Mesendoderm (in vitro differentiated cells): ENCODE data around the gene DCAF10.

Experiments used
- DNase-seq: peaks from one replicate; pipeline ENCODE4 v3.0.0; 2013
- H2AK5ac ChIP-seq: 2 replicates; pipeline ENCODE4 v1.6.1; 2013; ENCODE audit warnings: low read length, inconsistent platforms
- H2BK120ac ChIP-seq: 2 replicates; pipeline ENCODE4 v1.6.1; 2013; ENCODE audit warnings: low read depth, mild to moderate bottlenecking, low read length, moderate library complexity, mixed read lengths
- H2BK15ac ChIP-seq: replicated peaks from 2 replicates; pipeline ENCODE4 v1.6.1; 2013; ENCODE audit warnings: low read depth, mild to moderate bottlenecking, moderate library complexity
- H2BK5ac ChIP-seq: 2 replicates; pipeline ENCODE4 v1.6.1; 2013; ENCODE audit warnings: low read length, inconsistent platforms
- H3K18ac ChIP-seq: 2 replicates; pipeline ENCODE4 v1.6.1; 2013; ENCODE audit warnings: mild to moderate bottlenecking, low read length, mixed read lengths
- H3K23ac ChIP-seq: one replicate; pipeline ENCODE4 v1.6.1; 2013; ENCODE audit warnings: low read length
- H3K27ac ChIP-seq: 2 replicates; pipeline ENCODE4 v1.5.1; 2013; ENCODE audit warnings: low read depth, mild to moderate bottlenecking, inconsistent platforms, low read length, moderate library complexity
- H3K27me3 ChIP-seq: 2 replicates; pipeline ENCODE4 v1.6.1; 2013; ENCODE audit warnings: low read length, control low read depth, mild to moderate bottlenecking, inconsistent platforms; ENCODE audit not compliant: insufficient read depth, poor library complexity
- H3K36me3 ChIP-seq: 2 replicates; pipeline ENCODE4 v1.6.1; 2013; ENCODE audit warnings: low read length, inconsistent platforms; ENCODE audit not compliant: control insufficient read depth, insufficient read depth
- H3K4ac ChIP-seq: one replicate; pipeline ENCODE4 v1.6.1; 2013; ENCODE audit warnings: low read depth, mild to moderate bottlenecking, low read length, moderate library complexity
- H3K4me1 ChIP-seq: 2 replicates; pipeline ENCODE4 v1.6.1; 2013; ENCODE audit warnings: low read depth, low read length, inconsistent platforms; ENCODE audit not compliant: control insufficient read depth
- H3K4me2 ChIP-seq: 2 replicates; pipeline ENCODE4 v1.6.1; 2013; ENCODE audit warnings: low read length
- H3K4me3 ChIP-seq: 2 replicates; pipeline ENCODE4 v1.5.1; 2013; ENCODE audit warnings: mild to moderate bottlenecking, low read length
- H3K56ac ChIP-seq: one replicate; pipeline ENCODE4 v1.6.1; 2013; ENCODE audit warnings: low read length
- H3K79me1 ChIP-seq: 2 replicates; pipeline ENCODE4 v1.6.1; 2013; ENCODE audit warnings: low read length, inconsistent platforms
- H3K79me2 ChIP-seq: 2 replicates; pipeline ENCODE4 v1.6.1; 2013; ENCODE audit warnings: mild to moderate bottlenecking, low read length; ENCODE audit not compliant: control insufficient read depth, insufficient read depth
- H3K9ac ChIP-seq: 2 replicates; pipeline ENCODE4 v1.6.1; 2013; ENCODE audit warnings: low read length, inconsistent platforms
- H4K5ac ChIP-seq: one replicate; pipeline ENCODE4 v1.6.1; 2013; ENCODE audit warnings: low read length
- H4K8ac ChIP-seq: one replicate; pipeline ENCODE4 v1.6.1; 2013; ENCODE audit warnings: low read depth, mild to moderate bottlenecking, control low read depth, low read length, moderate library complexity
- WGBS: extraction: QIAGEN DNeasy Blood & Tissue Kit; methylation state at CpG from one replicate; pipeline ENCODE4 v1.1.7; 2013; ENCODE audit warnings: low lambda C conversion rate, missing lambda C conversion rate; ENCODE audit not compliant: insufficient coverage; ENCODE audit errors: extremely low coverage; 5-methylcytosine and 5-hydroxymethylcytosine counted together

DCAF10 gene

DNA sequence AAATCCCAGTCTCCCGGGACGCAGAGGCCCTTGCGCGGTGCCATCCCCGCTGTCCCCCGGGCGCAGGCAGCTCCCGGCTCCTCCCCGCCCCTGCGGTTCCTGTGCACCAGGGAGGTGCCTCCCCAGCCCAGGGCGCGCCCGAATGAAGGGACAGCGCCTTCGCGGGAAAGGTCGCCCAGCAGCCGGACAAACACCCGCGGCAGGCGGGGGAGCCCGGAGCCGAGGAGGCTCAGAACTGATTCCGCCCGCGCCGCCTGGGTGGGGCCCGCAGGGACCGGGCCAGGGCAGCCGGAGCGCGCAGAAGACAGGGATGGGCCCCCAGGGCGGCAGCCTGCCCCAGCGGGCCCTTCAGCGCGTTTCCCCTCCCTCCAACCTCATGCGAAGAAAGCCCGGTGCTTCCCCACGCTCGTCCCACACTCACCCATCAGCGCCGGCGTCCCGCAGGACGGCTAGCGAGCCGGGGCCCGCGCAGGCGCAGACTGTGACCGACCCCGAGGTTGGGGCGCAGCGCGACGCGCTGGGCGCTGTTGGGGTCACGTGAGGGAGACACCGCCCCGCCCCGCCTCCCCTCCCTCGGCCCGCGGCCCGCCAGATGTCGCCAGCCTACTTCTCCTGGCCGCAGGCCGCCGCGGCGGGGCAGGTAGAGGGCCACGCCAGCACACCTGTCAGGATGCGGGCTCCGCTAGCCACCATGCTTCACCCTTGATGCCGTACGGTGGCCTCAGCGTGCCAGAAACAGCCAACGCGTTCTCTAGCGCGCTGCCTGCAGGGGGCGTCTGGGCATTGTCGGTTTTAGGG is 103.2 kb downstream of the DCAF10 start, which contains the start of gene SLC25A51:
Gene SLC25A51 (minus strand): TSS at position 481 of the 798 bp plus-strand sequence. CDS start 15,577 bp downstream, outside the sequence.
- no peak within 1 kb of the TSS for H4K5ac ChIP-seq
- H2AK5ac ChIP-seq = no peak within 1 kb of the TSS
- no peak within 1 kb of the TSS for H3K23ac ChIP-seq
- peak within 1 kb of the TSS; percentile 87 for H3K4me3 ChIP-seq
- H3K79me2 ChIP-seq = no peaks in the 10 kb centered on the region
- no peaks in the 10 kb centered on the region for H3K27me3 ChIP-seq
- peak within 1 kb of the TSS; percentile 50 for H3K4ac ChIP-seq
- WGBS = no CpG with 5 or more reads among the region's 84 CpGs
- DNase-seq = peak; percentile 96
- H3K36me3 ChIP-seq = no peaks in the 10 kb centered on the region
- H4K8ac ChIP-seq = no peak within 1 kb of the TSS
- H3K9ac ChIP-seq = peak within 1 kb of the TSS; percentile 58
- H2BK15ac ChIP-seq = no peak within 1 kb of the TSS
- peak within 1 kb of the TSS; percentile 52 for H3K18ac ChIP-seq
- H3K79me1 ChIP-seq = no peaks in the 10 kb centered on the region
- peak within 1 kb of the TSS; percentile 28 for H2BK5ac ChIP-seq
- peak within 1 kb of the TSS; percentile 78 for H3K4me2 ChIP-seq
- no peak within 1 kb of the TSS for H2BK120ac ChIP-seq
- peak within 1 kb of the TSS; percentile 95 for H3K56ac ChIP-seq
- H3K27ac ChIP-seq = peak within 1 kb of the TSS; percentile 71
- H3K4me1 ChIP-seq = peaks cover 6% of the 10 kb centered on the region

- Histone ChIP-seq H3K9ac (peak overlapping the region; percentile 58), H3K36me3 (no peaks in the 10 kb centered on the region), H2AK5ac (no peak overlapping the region), H3K27ac (no peak overlapping the region), H3K4me2 (peak overlapping the region; percentile 78), H3K79me2 (no peaks in the 10 kb centered on the region), H3K4me1 (peaks cover 6% of the 10 kb centered on the region), H2BK15ac (no peak overlapping the region), H3K27me3 (no peaks in the 10 kb centered on the region), H4K8ac (no peak overlapping the region), H3K23ac (no peak overlapping the region), H3K79me1 (no peaks in the 10 kb centered on the region), H3K4ac (peak overlapping the region; percentile 50), H3K4me3 (peak overlapping the region; percentile 87), H3K18ac (no peak overlapping the region), H3K56ac (peak overlapping the region; percentile 95), H2BK5ac (no peak overlapping the region), H4K5ac (no peak overlapping the region), H2BK120ac (no peak overlapping the region)
- WGBS = no CpG with 5 or more reads among the region's 36 CpGs
- DNase-seq = no peak
Measured at GRCh38 chr9:37904445-37905130, 104.0 kb downstream of the DCAF10 start.

DNA sequence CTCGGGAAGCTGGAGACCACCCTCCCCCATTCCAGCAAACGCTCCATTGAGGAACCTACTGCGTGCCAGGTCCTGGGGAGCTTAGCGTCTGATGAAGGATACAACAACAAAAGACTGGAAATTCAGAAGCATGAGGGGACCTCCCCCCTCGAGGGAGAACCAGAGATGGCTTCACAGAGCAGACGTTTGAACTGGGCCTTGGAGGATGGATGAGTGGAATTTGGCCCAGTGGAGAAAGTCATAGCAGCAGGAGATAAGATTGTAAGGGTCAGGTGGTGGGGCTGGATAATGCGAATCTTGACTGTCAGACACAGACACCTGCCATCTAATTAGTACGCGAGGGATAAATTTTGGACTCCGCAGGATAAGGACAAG is 104.5 kb downstream of the DCAF10 start:
- no peaks in the 10 kb centered on the region for H3K79me2 ChIP-seq
- H3K27me3 ChIP-seq = no peaks in the 10 kb centered on the region
- H2AK5ac ChIP-seq = no peak overlapping the region
- H3K36me3 ChIP-seq = no peaks in the 10 kb centered on the region
- no peaks in the 10 kb centered on the region for H3K79me1 ChIP-seq
- DNase-seq = no peak
- no peak overlapping the region for H4K5ac ChIP-seq
- H3K23ac ChIP-seq = no peak overlapping the region
- no peak overlapping the region for H2BK5ac ChIP-seq
- H3K4ac ChIP-seq = no peak overlapping the region
- H3K56ac ChIP-seq = peak overlapping the region; percentile 95
- no peak overlapping the region for H4K8ac ChIP-seq
- WGBS = no CpG with 5 or more reads among the region's 10 CpGs
- no peak overlapping the region for H3K27ac ChIP-seq
- H3K18ac ChIP-seq = no peak overlapping the region
- H2BK120ac ChIP-seq = no peak overlapping the region
- no peak overlapping the region for H2BK15ac ChIP-seq
- H3K4me1 ChIP-seq = peaks cover 6% of the 10 kb centered on the region
- no peak overlapping the region for H3K4me2 ChIP-seq
- H3K4me3 ChIP-seq = no peak overlapping the region
- peak overlapping the region; percentile 58 for H3K9ac ChIP-seq

GRCh38 chr9:37905776-37906175 is 105.2 kb downstream of the DCAF10 start:
- Histone ChIP-seq H3K27ac (no peak overlapping the region), H3K4me3 (no peak overlapping the region), H3K18ac (no peak overlapping the region), H4K8ac (no peak overlapping the region), H4K5ac (no peak overlapping the region), H3K4me2 (no peak overlapping the region), H2AK5ac (no peak overlapping the region), H3K4me1 (peaks cover 6% of the 10 kb centered on the region), H3K9ac (no peak overlapping the region), H2BK120ac (no peak overlapping the region), H3K56ac (no peak overlapping the region), H3K36me3 (no peaks in the 10 kb centered on the region), H2BK15ac (no peak overlapping the region), H3K79me1 (no peaks in the 10 kb centered on the region), H3K4ac (no peak overlapping the region), H3K27me3 (no peaks in the 10 kb centered on the region), H2BK5ac (no peak overlapping the region), H3K23ac (no peak overlapping the region), H3K79me2 (no peaks in the 10 kb centered on the region)
- no CpG with 5 or more reads among the region's 4 CpGs for WGBS
- DNase-seq = no peak

DNA sequence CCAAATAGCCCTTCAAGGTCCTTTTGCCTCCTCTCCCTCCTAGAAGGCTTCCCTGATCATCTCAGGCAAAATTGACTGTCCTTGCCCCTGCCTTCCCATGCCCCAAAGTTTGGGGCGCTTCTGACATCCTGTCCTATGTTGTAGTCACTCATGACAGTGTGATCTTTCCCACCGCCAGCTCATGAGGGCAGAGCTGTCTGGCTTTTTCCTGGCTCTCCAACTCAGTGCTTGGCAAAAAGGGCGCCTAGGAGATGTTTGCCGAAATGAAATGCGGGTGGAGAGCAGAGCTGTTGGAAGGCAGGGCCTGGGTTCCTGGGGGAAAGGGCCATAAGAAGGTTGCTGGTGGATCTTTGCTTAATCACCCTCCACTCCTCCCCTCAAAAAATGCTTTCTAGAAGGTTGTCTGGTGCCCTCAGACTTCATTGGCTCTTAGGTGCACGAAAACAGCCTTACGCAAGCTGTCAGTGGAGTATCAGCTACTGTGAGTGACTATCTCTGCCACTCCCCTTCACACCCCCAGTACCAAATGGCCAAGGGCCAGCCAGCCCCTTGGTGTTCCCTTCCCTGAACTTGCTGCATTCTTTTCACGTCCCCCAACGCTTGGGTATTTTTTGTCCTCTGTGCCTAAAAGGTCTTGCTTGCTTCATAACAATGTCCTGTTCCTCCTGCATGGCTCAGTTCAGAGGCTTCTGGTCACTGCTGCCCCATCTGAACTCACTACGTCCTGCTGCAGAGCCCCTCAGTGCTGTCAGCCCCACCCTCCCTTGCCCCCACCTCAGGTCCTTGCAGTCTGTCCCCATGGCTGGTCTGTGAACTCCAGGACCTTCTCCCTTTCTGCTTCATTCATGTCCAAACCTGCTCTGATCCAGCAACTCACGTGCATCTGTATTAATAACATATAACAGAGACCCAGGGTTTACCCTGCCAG is 106.0 kb downstream of the DCAF10 start:
- H3K56ac ChIP-seq = no peak overlapping the region
- no peak overlapping the region for H3K4me2 ChIP-seq
- peak; percentile 51 for DNase-seq
- H4K5ac ChIP-seq = no peak overlapping the region
- no peak overlapping the region for H2AK5ac ChIP-seq
- no peak overlapping the region for H2BK120ac ChIP-seq
- no peaks in the 10 kb centered on the region for H3K27me3 ChIP-seq
- H3K79me1 ChIP-seq = no peaks in the 10 kb centered on the region
- no peak overlapping the region for H4K8ac ChIP-seq
- no peak overlapping the region for H3K23ac ChIP-seq
- no peak overlapping the region for H3K9ac ChIP-seq
- no peak overlapping the region for H3K4me3 ChIP-seq
- no peak overlapping the region for H3K4ac ChIP-seq
- H3K79me2 ChIP-seq = no peaks in the 10 kb centered on the region
- no peak overlapping the region for H2BK5ac ChIP-seq
- no CpG with 5 or more reads among the region's 11 CpGs for WGBS
- H2BK15ac ChIP-seq = no peak overlapping the region
- no peak overlapping the region for H3K27ac ChIP-seq
- H3K4me1 ChIP-seq = peaks cover 6% of the 10 kb centered on the region
- H3K36me3 ChIP-seq = no peaks in the 10 kb centered on the region
- no peak overlapping the region for H3K18ac ChIP-seq
